CD1c-positive myeloid dendritic cell (primary cell): ENCODE results near the gene SNCAIP.

Source experiments
- DNase-seq: peaks from one replicate; pipeline ENCODE4 v3.0.0-alpha.2; 2016; ENCODE audit errors: extremely low spot score

SNCAIP gene

GRCh38 chr5:122500245-122501088 is 188.4 kb downstream of the SNCAIP start:
- DNase-seq = peak; percentile 7

GRCh38 chr5:122501089-122501435 is 189.0 kb downstream of the SNCAIP start:
- no peak for DNase-seq

GRCh38 chr5:122507045-122507444 is 195.0 kb downstream of the SNCAIP start:
- DNase-seq = no peak

- DNase-seq = no peak
Measured at GRCh38 chr5:122507581-122507980, 195.5 kb downstream of the SNCAIP start.

- no peak for DNase-seq
Measured at GRCh38 chr5:122508623-122509022, 196.6 kb downstream of the SNCAIP start.
